Activated CD8-positive, alpha-beta T cell treated with anti-CD3 and anti-CD28 coated beads for 36 hours (primary cell): ENCODE data around the gene PIAS2. TPM values are rescaled to one million over a fixed set of nuclear protein-coding genes. Genes with fewer than 3 reads are reported as not detected.
A peak's percentile ranks its signal among the peaks of the same experiment; 100 is the strongest.

ENCODE experiments used
- ATAC-seq: fragments of 200-7000 bp; cut with Tn5 transposase; one replicate; pipeline ENCODE4 v1.10.0; 2021; ENCODE audit warnings: mild to moderate bottlenecking, moderate library complexity
- CTCF ChIA-PET: fragments of 350-600 bp; sonication (Branson Sonifier 250); formaldehyde crosslinking; loops from one replicate; lab custom pipeline; 2021; ENCODE audit warnings: antibody characterized with exemption; lab: Charles Lee
- POLR2A ChIA-PET: fragments of 350-600 bp; sonication (Branson Sonifier 250); formaldehyde crosslinking; loops from one replicate; lab custom pipeline; 2021; ENCODE audit warnings: antibody characterized with exemption; lab: Charles Lee
- DNase-seq: peaks from one replicate; pipeline ENCODE4 v3.0.0-alpha.2; 2020
- H3K27ac Mint-ChIP-seq: one replicate; pipeline ENCODE4 v1.8.0; 2021; ENCODE audit warnings: mild to moderate bottlenecking, mixed read lengths
- H3K27me3 Mint-ChIP-seq: one replicate; pipeline ENCODE4 v1.8.0; 2021; ENCODE audit warnings: mixed read lengths
- H3K36me3 Mint-ChIP-seq: one replicate; pipeline ENCODE4 v1.8.0; 2021; ENCODE audit warnings: low read depth, mixed read lengths
- H3K4me1 Mint-ChIP-seq: one replicate; pipeline ENCODE4 v1.8.0; 2021; ENCODE audit warnings: low read depth, mixed read lengths
- H3K4me3 Mint-ChIP-seq: one replicate; pipeline ENCODE4 v1.8.0; 2021; ENCODE audit warnings: mild to moderate bottlenecking, moderate library complexity, mixed read lengths
- H3K9me3 Mint-ChIP-seq: one replicate; pipeline ENCODE4 v1.8.0; 2021; ENCODE audit warnings: mixed read lengths
- intact Hi-C: fragments of 100-400 bp; cut with micrococcal nuclease; formaldehyde crosslinking; loops from one replicate; pipeline ENCODE4 v1.10.0; 2022
- total RNA-seq, 2 experiments: library from RNA; stranded (reverse); gene quantifications; one replicate each; pipeline ENCODE4 v1.2.3, GENCODE V29; 2021
- TF ChIP-seq, protein P1 (sequence below): fragments of 200-600 bp; IDR thresholded peaks from one replicate; pipeline ENCODE4 v1.8.0; 2022; ENCODE audit warnings: antibody characterized with exemption, mild to moderate bottlenecking

PIAS2 gene
- total RNA-seq, 2 experiments from 2014 or later = 26.9 to 29.8 TPM

DNA sequence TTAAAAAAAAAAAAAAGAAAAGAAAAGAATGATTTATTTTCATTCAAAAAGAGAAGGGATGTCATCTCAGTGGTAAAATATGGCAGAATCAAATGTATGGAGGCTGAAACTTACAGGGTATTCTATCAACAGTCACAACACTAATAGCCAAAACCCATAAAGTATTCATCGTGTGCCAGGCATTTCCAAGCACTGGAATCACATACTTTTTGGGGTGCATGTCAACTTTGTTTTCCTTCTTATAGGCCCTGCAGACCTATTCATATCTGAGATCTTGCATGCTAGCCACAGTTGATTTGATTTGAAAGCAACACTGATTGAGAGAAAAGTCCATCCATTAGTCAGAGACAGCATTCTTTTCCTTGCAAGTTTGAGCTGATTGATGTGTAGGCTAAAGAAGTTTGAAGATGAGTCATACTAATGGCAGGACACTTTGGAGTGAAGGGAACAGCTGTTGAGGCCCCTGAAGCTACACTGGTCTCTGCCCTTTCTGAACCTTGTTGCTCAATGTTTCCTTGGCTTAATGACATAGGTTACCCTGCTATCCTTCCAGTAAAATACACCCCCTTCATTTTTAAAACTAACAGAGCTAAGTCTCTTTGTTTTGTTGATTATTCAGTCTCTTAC is 22.1 kb upstream of the PIAS2 start:
- H3K27me3 Mint-ChIP-seq = peaks cover 3% of the 10 kb centered on the region
- TF ChIP-seq, protein P1, sequence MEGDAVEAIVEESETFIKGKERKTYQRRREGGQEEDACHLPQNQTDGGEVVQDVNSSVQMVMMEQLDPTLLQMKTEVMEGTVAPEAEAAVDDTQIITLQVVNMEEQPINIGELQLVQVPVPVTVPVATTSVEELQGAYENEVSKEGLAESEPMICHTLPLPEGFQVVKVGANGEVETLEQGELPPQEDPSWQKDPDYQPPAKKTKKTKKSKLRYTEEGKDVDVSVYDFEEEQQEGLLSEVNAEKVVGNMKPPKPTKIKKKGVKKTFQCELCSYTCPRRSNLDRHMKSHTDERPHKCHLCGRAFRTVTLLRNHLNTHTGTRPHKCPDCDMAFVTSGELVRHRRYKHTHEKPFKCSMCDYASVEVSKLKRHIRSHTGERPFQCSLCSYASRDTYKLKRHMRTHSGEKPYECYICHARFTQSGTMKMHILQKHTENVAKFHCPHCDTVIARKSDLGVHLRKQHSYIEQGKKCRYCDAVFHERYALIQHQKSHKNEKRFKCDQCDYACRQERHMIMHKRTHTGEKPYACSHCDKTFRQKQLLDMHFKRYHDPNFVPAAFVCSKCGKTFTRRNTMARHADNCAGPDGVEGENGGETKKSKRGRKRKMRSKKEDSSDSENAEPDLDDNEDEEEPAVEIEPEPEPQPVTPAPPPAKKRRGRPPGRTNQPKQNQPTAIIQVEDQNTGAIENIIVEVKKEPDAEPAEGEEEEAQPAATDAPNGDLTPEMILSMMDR = no peak
- ATAC-seq (no peak), DNase-seq (no peak)
- intact Hi-C loops = no loop called here
- CTCF ChIA-PET = interaction anchor here (1.6 kb wide), 1 partner anchor 11 kb away, joined by 4 read pairs; no protein-coding TSS in a partner anchor
- no peaks in the 10 kb centered on the region for H3K36me3 Mint-ChIP-seq
- H3K4me1 Mint-ChIP-seq = no peaks in the 10 kb centered on the region
- H3K27ac Mint-ChIP-seq = no peak overlapping the region
- POLR2A ChIA-PET = no interaction called here
- H3K4me3 Mint-ChIP-seq = no peak overlapping the region
- H3K9me3 Mint-ChIP-seq = no peaks in the 10 kb centered on the region

GRCh38 chr18:46920653-46921052 is 3.3 kb upstream of the PIAS2 start:
- ATAC-seq = no peak
- no peak for DNase-seq
- no peak overlapping the region for H3K4me3 Mint-ChIP-seq
- H3K27ac Mint-ChIP-seq = no peak overlapping the region
- peaks cover 12% of the 10 kb centered on the region for H3K4me1 Mint-ChIP-seq
- POLR2A ChIA-PET = no interaction called here
- TF ChIP-seq, protein P1 = no peak
- intact Hi-C loops = no loop called here
- no peaks in the 10 kb centered on the region for H3K9me3 Mint-ChIP-seq
- peaks cover 2% of the 10 kb centered on the region for H3K36me3 Mint-ChIP-seq
- H3K27me3 Mint-ChIP-seq = no peaks in the 10 kb centered on the region
- CTCF ChIA-PET = no interaction called here

DNA sequence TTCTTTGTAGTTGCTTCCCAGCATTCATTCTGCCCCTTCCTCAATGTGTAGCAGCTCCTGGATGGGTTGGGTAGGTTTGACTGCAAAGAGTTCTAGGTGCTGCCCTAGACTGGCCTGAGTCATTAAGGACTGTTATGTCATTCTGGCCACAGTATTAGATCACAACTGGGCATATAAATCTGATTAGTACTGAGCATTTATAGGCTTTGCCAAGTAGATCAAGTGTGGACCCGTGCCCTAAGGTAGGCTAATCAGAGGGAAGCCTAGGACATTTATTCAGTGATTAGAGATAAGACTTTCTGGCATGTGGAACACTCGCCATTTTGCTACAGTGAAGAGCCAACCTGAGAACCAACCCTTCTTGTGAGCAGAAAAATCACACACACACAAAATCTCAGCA is 2.8 kb upstream of the PIAS2 start:
- ATAC-seq (no peak), DNase-seq (no peak)
- Mint-ChIP-seq H3K4me1 (peaks cover 18% of the 10 kb centered on the region), H3K36me3 (peaks cover 3% of the 10 kb centered on the region), H3K4me3 (no peak overlapping the region), H3K27me3 (no peaks in the 10 kb centered on the region), H3K27ac (no peak overlapping the region), H3K9me3 (no peaks in the 10 kb centered on the region)
- ChIA-PET CTCF (no interaction called here), POLR2A (no interaction called here)
- TF ChIP-seq, protein P1 = no peak
- intact Hi-C loops = no loop called here

GRCh38 chr18:46917803-46918600 is 695 bp upstream of the PIAS2 start:
- Mint-ChIP-seq H3K4me3 (peak overlapping the region; percentile 88), H3K36me3 (peaks cover 4% of the 10 kb centered on the region), H3K27ac (peak overlapping the region; percentile 76), H3K4me1 (peaks cover 38% of the 10 kb centered on the region), H3K9me3 (no peaks in the 10 kb centered on the region), H3K27me3 (no peaks in the 10 kb centered on the region)
- DNase-seq (peak; percentile 35), ATAC-seq (peak; percentile 2)
- ChIA-PET POLR2A (interaction anchor here (0.6 to 1.2 kb wide), 6 partner anchors 11 to 232 kb away, joined by 3 to 6 read pairs (median 3); partner anchors contain the start of gene HDHD2), CTCF (interaction anchor here (1.0 kb wide), 1 partner anchor 1348 kb away, joined by 3 read pairs; no protein-coding TSS in a partner anchor)
- intact Hi-C loops = no loop called here
- TF ChIP-seq, protein P1 = no peak
